Measurements from ENCODE around the gene IL1B.

DNA sequence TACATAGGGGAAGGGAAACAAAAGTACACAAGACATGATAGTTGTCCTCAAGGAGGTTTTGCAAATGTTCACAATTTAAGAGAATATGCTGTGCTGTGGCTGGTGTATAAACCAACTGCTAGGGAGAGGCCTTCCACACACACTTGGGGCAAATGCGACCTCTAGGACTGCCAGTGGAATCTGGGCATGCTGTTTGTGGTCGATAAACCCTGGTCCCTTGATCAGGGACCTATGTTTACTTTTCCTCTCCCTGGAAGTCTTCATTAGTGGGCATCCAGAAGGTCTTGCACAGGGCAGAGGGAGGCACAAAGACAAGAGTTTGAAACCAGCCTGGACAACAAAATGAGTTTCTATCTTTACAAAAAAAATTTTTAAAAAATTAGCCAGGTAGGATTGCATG lies 7.3 kb upstream of the IL1B start:
- TF ChIP-seq POLR2AphosphoS5 (IDR thresholded peaks at IDR 0.05; ENCODE audit: borderline replicate concordance, low read depth, low read length) (no peak), EZH2 (IDR thresholded peaks at IDR 0.05) (no peak), FOXP2 (optimal IDR thresholded peaks at IDR 0.05; ENCODE audit: control extremely low read depth, extremely low read length, insufficient read depth) (no peak)

Data from SK-N-MC (cell line).